Prostate gland (tissue), 2 donors: ENCODE data around the gene BPIFB4. TPM values are rescaled to one million over a fixed set of nuclear protein-coding genes. Genes with fewer than 3 reads are reported as not detected.

Experiments
- DNase-seq: peaks from one replicate; pipeline ENCODE4 v3.0.0-alpha.2; 2019; ENCODE audit warnings: low spot score
- H3K27ac ChIP-seq, 2 donors: fragments of 200-600 bp; sonication (generic); 2 replicates each; pipeline ENCODE4 v1.5.1; 2017 to 2019
- H3K27me3 ChIP-seq: fragments of 200-600 bp; sonication (generic); replicated peaks from 2 replicates; pipeline ENCODE4 v1.5.1; 2019; ENCODE audit not compliant: insufficient read depth
- H3K36me3 ChIP-seq, 2 donors: fragments of 200-600 bp; sonication (generic); 1 replicate in 1 of 2; 2 replicates in 1 of 2; pipeline versions ENCODE4 v1.5.1 to v1.8.1; 2017 to 2019
- H3K4me1 ChIP-seq: fragments of 200-600 bp; sonication (generic); replicated peaks from 2 replicates; pipeline ENCODE4 v1.5.1; 2019
- H3K4me3 ChIP-seq, 2 donors: fragments of 200-600 bp; sonication (generic); 2 replicates each; pipeline ENCODE4 v1.5.1; 2017 to 2019
- H3K9me3 ChIP-seq: fragments of 200-600 bp; sonication (generic); 2 replicates; pipeline ENCODE4 v1.5.1; 2017
- CTCF ChIP-seq, 4 experiments: fragments of 200-600 bp in 2 of 4; fragments of 450-650 bp in 2 of 4; sonication (generic) in 2 of 4; IDR thresholded peaks; 1 replicate in 3 of 4; 2 replicates in 1 of 4; pipeline ENCODE4 v1.5.1; 2016 to 2019; ENCODE audit warnings: antibody characterized with exemption in 4 of 4, mild to moderate bottlenecking in 2 of 4, moderate library complexity in 2 of 4
- POLR2A ChIP-seq: fragments of 450-650 bp; IDR thresholded peaks from one replicate; pipeline ENCODE4 v1.6.1; 2016; ENCODE audit warnings: antibody characterized with exemption, mild to moderate bottlenecking
- POLR2AphosphoS5 ChIP-seq: sonication (generic); formaldehyde crosslinking; IDR thresholded peaks from one replicate; pipeline ENCODE4 v1.6.1; 2017; ENCODE audit warnings: antibody characterized with exemption
- WGBS: methylation state at CpG from one replicate; pipeline ENCODE4 v1.1.5; 2018; 5-methylcytosine and 5-hydroxymethylcytosine counted together
- intact Hi-C: fragments of 100-400 bp; cut with DNase I; formaldehyde crosslinking; loops from one replicate; pipeline ENCODE4 v1.14.2; 2022
- total RNA-seq, 2 donors: library from RNA; depleted of rRNA; stranded (reverse); fragments of >200 nt; gene quantifications; one replicate each; pipeline ENCODE4 v1.1.0, GENCODE V29; 2016

The BPIFB4 gene
- total RNA-seq, 2 donors from 2014 or later, result 1.1 TPM; not detected in 1

- Histone ChIP-seq H3K4me3 (no peak overlapping the region), H3K27ac (no peak overlapping the region), H3K9me3 (no peaks in the 10 kb centered on the region), H3K36me3 (no peaks in the 10 kb centered on the region), H3K27me3 (no peaks in the 10 kb centered on the region), H3K4me1 (no peaks in the 10 kb centered on the region)
- intact Hi-C loops, result no loop called here
- TF ChIP-seq POLR2A (no peak), CTCF (IDR thresholded peaks at IDR 0.05) (no peak), POLR2AphosphoS5 (no peak)
- DNase-seq, result no peak
- WGBS, result 80% methylated on average over 12 of the region's 12 CpGs
Measured at GRCh38 chr20:33068251-33068939, 11.0 kb upstream of the BPIFB4 start.

- Histone ChIP-seq H3K4me3 (no peak overlapping the region), H3K4me1 (no peaks in the 10 kb centered on the region), H3K27ac (no peak overlapping the region), H3K27me3 (no peaks in the 10 kb centered on the region), H3K9me3 (no peaks in the 10 kb centered on the region), H3K36me3 (no peaks in the 10 kb centered on the region)
- WGBS, result 84% methylated on average over 9 of the region's 9 CpGs
- DNase-seq, result no peak
- intact Hi-C loops, result no loop called here
- TF ChIP-seq CTCF (IDR thresholded peaks at IDR 0.05) (no peak), POLR2AphosphoS5 (no peak), POLR2A (no peak)
Measured at GRCh38 chr20:33069673-33070072, 9.8 kb upstream of the BPIFB4 start.

GRCh38 chr20:33070111-33071053 lies 9.1 kb upstream of the BPIFB4 start:
- no peaks in the 10 kb centered on the region for H3K36me3 ChIP-seq
- TF ChIP-seq CTCF (IDR thresholded peaks at IDR 0.05), result no peak
- no peaks in the 10 kb centered on the region for H3K27me3 ChIP-seq
- DNase-seq, result no peak
- H3K4me1 ChIP-seq, result no peaks in the 10 kb centered on the region
- intact Hi-C loops, result no loop called here
- H3K27ac ChIP-seq, result no peak overlapping the region
- H3K9me3 ChIP-seq, result no peaks in the 10 kb centered on the region
- 84% methylated on average over 19 of the region's 19 CpGs for WGBS
- no peak overlapping the region for H3K4me3 ChIP-seq

- no peak for DNase-seq
- H3K4me1 ChIP-seq, result no peaks in the 10 kb centered on the region
- no peaks in the 10 kb centered on the region for H3K9me3 ChIP-seq
- no peak overlapping the region for H3K4me3 ChIP-seq
- no peak overlapping the region for H3K27ac ChIP-seq
- TF ChIP-seq POLR2A (no peak), POLR2AphosphoS5 (no peak), CTCF (IDR thresholded peaks at IDR 0.05) (no peak)
- H3K36me3 ChIP-seq, result no peaks in the 10 kb centered on the region
- H3K27me3 ChIP-seq, result no peaks in the 10 kb centered on the region
- intact Hi-C loops, result no loop called here
- 85% methylated on average over 5 of the region's 5 CpGs for WGBS
Measured at GRCh38 chr20:33071198-33071597, 8.2 kb upstream of the BPIFB4 start.
